Activated CD8-positive, alpha-beta memory T cell treated with anti-CD3 and anti-CD28 coated beads, Interleukin-2, amount 50 U/mL, for 24 hours (primary cell): ENCODE results near the gene KPNA1.
"Not testable (repeated sequence)": the region's sequence is repeated elsewhere in the genome, so short reads cannot be mapped to it uniquely, and the experiment has no call there.

ENCODE experiments used
- DNase-seq: peaks from one replicate; pipeline ENCODE4 v3.0.0-alpha.2; 2020; ENCODE audit errors: extremely low read depth

Gene KPNA1

DNA sequence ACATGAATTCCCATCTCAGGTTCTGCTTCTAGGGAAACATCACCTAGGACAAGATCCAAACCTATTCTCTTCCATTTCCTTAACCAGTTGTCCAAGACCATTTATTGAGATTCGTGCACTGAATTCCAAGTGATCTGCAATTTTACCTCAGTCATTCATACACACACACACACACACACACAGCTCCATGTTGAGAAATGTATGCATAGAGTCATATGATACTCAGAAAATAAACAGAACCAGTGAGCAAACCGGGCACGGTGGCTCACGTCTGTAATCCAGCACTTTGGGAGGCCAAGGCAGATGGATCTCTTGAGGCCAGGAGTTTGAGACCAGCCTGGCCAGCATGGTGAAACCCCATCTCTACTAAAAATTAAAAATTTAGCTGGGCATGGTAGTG lies 6.1 kb upstream of the KPNA1 start:
- no peak for DNase-seq

DNA sequence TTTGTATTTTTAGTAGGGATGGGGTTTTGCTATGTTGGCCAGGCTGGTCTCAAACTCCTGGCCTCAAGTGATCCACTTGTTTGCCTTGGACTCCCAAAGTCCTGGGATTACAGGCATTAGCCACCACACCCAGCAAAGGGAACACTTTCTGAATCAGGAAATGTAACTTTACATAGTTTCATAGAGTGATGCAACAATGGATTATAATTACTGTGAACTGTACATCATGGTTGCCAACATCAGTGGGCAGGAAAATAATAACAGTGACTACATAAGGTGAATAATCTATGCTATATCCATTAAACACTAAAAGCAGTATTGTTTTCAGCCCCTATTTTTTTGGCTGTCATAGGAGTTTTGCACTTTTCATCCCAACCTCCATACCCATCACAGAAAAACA lies 5.0 kb upstream of the KPNA1 start:
- DNase-seq, result no peak

DNA sequence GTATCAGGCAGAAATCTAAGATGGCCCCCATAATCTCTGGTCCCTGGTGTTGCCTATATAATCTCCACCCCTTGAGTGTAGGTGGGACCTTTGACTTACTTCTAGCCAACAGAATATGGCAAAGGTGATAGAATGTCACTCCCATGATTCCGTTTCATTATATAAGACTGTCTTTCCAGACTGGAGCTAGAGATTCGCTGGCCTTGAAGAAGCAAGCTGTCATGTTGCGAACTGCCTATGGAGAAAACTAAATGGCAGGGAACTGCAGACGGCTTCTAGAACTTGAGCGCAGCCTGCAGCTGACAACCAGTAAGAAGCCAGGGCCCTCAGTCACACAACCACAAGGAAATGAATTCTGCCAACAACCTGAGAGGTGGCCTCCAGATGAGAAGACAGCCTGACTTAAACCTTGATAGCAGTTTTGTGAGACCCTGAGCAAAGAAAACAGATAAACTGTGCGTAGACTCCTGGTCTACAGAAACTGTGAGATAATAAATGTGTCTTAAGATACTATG lies 2.2 kb upstream of the KPNA1 start:
- DNase-seq, result no peak

DNA sequence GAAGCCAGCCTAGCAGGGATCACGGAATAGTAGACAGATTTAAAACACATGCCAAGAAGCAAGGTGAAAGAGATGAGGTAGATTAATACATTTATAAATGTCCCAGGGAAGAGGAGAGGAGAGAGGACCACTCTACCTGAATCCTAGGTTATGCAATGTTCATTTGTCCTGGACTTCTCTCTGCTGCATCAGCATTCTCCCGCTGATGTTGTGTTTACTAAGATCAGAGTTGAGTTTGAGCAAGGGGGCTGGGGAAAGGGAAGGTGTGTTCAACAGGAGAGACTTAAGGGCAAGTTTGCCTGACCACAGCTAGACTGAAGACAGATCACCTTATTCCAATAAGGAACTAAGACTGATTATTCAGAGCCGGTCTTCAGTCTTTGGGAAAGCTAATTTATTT lies 1.1 kb upstream of the KPNA1 start:
- no peak for DNase-seq

DNA sequence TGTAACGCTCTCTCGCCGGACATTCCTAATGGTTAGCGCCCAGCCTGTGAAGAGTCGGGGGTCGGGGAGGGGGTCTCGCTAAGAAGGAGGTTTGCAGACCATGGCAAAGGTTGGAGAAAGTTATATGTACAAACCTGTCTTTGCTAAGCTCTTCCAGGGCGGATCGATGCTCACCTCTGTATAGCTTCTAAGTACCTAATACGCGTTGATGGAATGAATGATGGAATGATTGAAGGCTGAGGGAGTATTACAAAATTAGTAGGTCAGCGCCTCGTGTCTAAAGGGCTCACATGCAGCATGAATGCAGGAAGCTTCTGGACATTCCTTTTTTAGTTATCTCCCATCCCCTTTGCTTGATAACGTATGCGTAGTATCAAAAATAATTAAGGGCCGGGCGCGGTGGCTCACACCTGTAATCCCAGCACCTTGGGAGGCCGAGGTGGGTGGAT lies 305 bp upstream of the KPNA1 start:
- no peak for DNase-seq

DNA sequence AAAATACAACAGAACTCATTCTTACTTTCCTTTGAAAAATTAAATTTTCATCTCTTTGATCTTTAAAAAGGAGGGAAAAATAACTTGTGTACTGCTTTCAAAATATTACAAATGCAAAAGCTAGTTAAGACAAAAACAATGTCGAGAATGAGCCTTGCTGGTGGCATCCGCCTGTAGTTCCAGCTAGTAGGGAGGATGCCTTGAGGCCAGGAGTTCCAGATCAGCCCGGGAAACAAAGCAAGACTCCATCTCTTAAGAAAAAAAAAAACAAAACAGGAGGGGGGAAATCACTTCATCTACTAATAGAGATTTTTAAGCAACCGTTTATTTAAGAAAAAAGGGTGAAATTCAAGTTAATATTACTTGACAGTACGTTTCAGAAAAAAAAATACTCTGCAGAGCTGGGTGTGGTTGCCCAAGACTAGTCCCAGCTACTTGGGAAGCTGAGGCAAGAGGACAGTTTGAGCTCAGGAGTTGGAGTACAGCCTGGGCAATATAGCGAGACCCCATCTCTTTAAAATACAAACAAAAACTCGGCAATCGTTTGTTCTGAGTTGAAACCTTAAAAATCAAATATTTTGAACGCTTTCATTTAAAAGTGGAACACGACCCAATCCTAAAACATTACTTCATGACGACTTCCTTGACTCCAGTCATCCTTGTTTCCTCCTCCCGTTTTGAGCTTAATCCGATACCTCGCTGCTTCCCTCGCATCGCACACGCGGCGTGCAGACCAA lies 1.2 kb downstream of the KPNA1 start:
- DNase-seq, result no peak

DNA sequence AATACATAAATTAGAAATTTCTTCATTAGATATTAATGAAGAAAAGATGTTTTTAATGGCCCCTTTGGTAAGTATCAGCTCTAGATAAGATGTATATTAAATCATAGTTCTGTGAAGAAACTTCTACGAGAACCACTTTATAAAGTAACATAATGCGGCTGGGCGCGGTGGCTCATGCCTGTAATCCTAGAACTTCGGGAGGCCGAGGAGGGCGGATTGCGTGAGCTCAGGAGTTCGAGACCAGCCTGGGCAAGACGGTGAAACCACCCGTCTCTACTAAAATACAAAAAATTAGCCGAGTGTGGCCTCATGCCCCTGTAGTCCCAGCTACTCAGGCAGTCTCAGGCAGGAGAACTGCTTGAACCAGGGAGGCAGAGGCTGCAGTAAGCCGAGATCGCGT lies 2.5 kb downstream of the KPNA1 start:
- DNase-seq, result no peak

DNA sequence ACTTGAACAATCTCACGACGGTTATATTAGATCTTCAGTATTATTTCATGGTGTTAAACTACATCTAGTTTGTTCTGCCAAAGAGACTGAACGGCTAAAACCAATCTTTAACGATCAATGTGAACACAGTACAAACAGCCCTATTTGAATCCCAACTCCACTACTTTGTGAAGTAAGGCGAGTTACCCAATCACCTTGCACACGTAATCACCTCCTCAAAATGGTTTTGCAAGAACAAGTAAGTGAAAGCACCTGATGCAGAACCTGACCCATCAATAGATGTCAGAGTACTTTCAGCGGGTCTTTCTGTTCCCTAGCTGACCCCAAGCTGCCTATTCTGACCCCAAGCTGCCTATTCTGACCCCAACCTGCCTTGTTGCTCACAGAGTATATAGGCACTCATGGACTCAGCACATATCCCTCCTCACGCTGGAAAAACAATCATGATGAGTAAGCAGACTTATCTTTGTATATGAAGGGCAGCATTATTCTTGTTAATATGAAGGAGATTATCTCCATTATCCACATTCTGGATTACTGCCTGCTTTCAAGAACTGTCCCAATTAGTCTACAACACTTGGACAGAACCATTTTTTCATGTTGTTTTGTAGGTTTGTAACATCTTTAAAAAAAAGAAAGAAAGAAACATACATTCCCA lies 3.7 kb downstream of the KPNA1 start:
- no peak for DNase-seq

DNA sequence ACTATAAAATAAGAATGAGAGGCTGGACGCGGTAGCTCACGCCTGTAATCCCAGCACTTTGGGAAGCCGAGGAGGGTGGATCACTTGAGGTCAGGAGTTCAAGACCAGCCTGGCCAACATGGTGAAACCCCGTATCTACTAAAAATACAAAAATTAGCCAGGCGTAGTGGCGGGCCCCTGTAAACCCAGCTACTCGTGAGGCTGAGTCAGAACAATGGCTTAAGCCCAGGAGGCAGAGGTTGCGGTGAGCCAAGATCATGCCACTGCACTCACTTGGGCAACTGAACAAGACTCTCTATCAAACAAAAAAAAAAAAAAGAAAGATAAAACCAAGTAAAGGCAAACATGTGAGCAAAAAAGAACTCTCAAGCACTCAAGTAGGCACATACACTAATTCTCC lies 5.8 kb downstream of the KPNA1 start:
- not testable (repeated sequence) for DNase-seq

DNA sequence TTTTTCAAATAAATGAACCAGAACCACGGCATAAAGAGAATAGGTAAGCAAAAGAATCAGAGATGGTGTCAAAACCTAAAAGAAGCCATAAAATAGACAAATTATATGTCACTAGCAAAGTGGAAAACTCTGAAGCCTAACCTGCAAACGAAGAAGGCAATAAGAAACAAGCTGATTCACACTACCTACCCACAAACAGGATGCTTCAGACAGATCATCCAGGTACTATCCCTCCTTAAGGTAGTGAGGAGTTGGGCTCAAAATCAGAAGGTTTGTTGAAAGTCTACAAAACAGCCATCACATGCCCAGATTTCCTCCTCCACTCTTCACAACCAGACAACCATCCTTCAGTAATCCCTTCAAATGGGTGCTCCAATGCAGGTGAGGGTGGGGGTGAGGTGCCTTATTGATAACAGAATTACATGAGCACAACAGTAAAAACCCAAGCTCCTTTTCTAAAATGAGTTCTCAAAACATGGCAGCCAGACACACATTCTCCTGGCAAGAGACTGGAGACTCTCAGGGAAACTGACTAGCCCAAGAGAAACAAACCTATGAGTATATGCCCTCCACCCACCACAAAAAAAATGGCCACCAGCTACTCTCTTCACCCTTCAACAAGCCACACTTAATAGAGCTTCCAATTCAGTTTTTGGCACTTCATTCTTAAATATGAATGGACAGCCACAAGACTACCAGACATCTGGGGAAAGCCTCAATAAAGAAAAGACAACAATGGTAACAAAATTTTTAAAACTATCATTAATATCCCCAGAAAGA lies 6.4 kb downstream of the KPNA1 start:
- DNase-seq, result no peak

DNA sequence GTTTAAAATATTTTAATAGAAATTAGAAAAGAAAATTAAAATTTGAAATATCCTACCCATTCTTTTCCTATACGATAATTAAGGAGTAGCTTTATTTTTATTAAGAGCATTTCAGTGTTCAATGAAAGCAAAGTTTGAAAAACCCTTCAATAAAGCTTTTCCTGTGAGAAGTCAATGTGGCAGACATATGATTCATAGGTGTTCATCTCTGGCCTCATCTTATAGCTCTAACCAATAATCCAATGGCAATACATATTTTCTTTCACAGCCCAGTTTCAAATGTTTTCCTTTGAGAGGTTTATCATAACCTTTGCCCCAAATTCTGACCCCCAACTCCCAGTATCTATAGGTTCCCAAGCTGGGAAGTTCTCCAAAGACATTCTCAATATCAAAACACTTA lies 8.3 kb downstream of the KPNA1 start:
- DNase-seq, result no peak

DNA sequence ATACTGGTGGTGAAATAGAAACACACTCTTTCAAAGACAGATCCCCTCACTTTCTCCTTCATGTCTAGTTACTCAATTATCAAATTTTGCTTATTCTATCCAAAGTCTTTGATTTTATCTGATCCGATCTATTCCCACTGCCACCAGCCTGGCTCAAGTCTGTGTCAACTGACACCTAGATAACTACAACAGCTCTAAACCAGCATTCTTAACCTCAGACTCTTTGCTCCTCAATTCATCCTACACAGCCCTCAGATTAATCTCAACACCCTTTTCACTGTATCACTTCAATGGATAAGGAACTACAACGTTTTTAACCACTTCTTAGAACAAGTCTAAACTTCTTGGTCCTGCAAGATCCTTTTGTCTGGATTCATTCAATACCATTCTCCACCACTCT lies 9.1 kb downstream of the KPNA1 start:
- no peak for DNase-seq

DNA sequence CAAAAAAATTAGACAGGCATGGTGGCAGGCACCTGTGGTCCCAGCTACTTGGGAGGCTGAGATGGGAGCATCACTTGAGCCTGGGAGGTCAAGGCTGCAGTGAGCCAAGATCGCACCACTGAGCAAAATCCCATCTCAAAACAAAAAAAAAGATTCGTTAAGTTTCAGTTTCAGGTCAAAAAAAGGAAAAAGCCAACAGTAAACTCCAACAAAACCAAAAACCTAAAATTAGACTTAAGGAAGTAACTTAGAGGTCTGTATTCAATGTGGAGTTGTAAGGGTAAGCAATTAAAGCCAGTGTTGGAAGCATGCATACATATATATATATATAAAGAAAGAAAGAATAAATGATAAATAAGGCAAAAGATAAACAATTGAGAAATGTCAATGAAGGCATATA lies 11.8 kb downstream of the KPNA1 start:
- DNase-seq, result no peak

DNA sequence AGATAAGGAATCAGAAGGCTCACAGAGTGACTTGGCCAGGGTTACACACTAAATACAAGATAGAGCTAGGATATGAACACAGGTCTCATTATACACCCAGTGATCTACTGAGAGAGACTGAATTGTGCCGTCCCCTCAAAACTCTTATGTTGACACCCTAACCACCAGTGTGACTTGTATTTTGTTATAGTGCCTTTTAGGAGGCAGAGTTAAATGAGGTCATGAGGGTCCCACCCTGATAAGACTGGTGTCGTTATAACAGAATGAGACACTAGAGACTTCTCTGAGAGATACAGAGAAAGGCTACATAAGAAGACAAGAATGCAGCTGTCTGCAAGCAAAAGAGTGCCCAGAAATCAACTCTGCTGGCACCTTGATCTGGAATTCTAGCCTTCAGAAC lies 12.6 kb downstream of the KPNA1 start:
- no peak for DNase-seq

DNA sequence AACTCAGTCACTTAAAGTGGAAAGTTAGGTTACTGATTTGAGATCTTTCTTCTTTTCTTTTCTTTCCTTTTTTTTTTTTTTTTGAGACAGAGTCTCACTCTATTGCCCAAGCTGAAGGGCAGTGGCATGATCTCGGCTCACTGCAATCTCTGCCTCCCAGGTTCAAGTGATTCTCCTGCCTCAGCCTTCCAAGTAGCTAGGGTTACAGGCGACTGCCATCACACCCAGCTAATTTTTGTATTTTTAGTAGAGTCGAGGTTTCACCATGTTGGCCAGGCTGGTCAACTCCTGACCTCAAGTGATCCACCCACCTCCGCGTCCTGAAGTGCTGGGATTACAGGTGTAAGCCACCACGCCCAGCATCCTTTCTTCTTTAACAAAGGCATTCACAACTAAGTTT lies 13.8 kb downstream of the KPNA1 start:
- not testable (repeated sequence) for DNase-seq

DNA sequence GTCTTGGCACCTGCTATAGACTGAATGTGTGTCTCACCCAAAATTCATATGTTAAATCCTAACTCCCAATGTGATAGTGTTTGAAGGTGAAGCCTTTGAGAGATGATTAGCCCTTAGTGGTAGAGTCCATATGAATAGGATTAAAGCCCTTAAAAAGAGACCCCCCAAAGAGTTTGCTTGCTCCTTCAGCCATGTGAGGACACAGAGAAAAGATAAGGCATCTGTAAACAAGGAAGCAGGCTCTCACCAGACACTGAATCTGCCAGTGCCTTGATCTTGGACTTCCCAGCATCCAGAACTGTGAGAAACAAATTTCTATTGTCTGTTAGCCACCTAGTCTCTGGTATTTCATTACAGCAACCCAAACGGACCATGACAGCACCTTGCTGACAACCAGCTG lies 16.6 kb downstream of the KPNA1 start:
- DNase-seq, result no peak

DNA sequence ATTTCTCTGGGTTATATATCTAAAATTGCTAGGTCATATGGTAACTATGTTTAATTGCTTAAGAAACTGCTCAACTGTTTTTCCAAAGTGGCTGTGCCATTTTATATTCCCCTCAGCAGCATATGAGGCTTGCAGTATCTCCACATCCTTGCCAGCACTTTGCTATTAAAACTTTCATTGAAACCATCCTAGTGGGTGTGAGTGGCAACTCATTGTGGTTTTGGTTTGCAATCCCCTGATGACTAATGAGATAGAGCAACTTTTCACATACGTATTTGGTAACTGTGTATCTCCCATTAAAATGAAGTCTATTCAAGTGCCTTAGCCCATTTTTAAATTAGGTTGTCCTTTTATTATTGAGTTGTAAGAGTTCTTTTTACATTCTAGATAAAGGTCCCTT lies 17.3 kb downstream of the KPNA1 start:
- DNase-seq, result no peak

DNA sequence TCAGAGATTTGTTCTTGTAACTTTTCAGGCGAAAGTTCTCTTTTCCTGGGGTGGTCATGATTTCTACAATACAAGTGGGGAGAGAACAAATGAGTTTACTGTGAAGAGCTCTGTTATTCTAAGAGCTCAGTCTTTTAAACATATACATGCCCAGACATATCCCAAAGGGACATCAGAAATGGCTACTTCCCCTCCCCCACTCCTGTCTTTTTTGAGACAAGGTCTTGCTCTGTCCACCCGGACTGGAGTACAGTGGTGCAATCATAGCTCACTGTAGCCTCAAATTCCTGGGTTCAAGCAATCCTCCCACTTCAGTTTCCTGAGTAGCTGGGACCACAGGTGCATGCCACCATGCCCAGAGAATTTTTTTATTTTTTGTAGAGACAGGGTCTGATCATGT lies 18.2 kb downstream of the KPNA1 start:
- DNase-seq, result no peak

DNA sequence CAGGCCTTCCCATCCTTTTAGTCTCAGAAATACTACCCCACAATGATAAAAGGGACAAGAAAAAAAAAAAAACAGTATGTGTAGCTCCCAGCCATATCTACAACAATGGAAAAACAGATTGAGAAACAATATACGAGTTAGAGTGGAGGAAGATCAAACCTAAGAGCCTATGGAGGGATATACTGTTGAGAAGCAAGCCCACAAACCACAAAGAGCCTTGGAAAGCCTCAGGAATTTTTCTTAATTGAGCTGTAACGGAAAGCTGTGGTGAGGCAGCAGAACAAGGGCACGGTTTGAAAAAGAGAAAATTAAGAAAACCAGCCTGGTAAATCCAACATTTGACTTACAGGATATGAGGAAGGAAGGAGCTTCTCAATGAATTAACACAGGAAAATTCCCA lies 21.4 kb downstream of the KPNA1 start:
- no peak for DNase-seq

DNA sequence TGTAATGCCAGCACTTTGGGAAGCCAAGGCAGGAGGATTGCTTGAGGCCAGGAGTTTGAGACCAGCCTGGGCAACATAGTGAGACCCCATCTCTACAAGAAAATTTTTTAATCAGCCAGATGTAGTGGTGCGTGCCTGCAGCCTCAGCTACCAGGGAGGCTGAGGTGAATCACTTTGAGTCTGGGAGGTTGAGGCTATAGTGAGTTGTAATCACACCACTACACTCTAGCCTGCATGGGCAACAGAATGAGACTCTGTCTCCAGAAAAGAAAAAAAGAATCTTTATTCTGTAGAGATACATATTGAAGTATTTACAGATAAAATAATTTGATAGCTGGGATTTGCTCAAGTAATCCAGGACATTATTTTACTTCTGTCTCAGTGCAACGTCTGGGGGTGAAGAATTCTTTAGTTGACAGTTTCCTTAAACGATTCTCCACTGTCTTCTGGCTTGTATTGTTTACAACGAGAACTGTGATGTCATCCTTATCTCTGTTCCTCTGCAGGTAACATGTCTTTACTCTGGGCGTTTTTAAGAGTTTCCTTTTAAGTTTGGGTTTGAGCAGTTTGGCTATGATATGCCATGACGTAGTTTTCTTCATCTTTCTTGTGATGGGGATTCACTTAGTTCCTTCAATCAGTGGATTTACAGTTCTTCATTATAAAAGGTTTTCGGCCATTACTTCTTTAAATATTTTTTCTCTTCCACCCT lies 26.3 kb downstream of the KPNA1 start:
- DNase-seq, result no peak

DNA sequence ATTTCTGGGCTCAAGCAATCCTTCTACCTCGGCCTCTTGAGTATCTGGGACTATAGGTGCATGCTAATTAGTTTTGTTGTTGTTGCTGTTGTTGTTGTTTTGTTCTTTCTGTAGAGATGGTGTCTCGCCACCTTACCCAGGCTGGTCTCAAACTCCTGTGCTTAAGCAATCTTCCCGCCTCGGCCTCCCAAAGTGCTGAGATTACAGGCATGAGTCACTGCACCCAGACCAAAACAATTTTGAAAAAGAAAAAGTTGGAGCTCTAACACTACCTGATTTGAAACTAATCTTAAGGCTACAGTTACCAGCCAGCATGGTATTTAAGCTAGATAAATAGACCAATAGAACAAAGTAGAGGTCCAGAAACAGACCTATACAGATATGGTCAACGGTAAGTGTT lies 29.8 kb downstream of the KPNA1 start:
- no peak for DNase-seq

DNA sequence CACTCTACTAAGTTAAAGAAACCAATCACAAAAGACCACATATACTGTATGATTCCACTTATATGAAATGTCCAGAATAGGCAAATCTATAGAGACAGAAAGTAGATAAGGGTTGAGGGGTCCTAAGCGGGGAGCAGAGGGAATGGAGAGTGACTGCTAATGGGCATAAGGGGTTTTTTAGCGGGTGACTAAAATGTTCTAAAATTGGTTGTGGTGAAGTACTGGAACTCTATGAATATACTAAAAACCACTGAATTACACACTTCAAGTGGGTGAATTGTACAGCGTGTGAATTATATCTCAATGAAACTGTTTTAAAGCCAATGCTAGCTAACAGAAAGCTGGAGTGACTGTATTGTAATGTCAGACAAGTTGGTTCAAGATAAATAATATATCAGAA lies 33.3 kb downstream of the KPNA1 start:
- DNase-seq, result no peak
